SK-N-SH (cell line): ENCODE data around the gene COL5A1. TPM values are rescaled to one million over a fixed set of nuclear protein-coding genes. Genes with fewer than 3 reads are reported as not detected.

Source experiments
- CTCF ChIA-PET: fragments of 300-600, 350-600 bp; formaldehyde crosslinking; extraction: SDS; loops from one replicate; lab custom pipeline; 2021; lab: Yijun Ruan, JAX
- POLR2A ChIA-PET: fragments of 350-600 bp; sonication (Branson Sonifier 250); formaldehyde crosslinking; extraction: SDS; loops from one replicate; lab custom pipeline; 2020; ENCODE audit warnings: antibody characterized with exemption, inconsistent platforms; lab: Yijun Ruan, JAX
- DNase-seq: peaks from one replicate; pipeline ENCODE4 v3.0.0; 2012
- H2AFZ ChIP-seq: fragments of 200-600 bp; sonication (generic); 2 replicates; pipeline ENCODE4 v1.8.1; 2016; ENCODE audit warnings: antibody characterized with exemption, mild to moderate bottlenecking, low read depth
- H3F3A ChIP-seq: fragments of 200-600 bp; sonication (generic); replicated peaks from 2 replicates; pipeline ENCODE3; 2016; ENCODE audit warnings: antibody characterized with exemption, mild to moderate bottlenecking; ENCODE audit not compliant: insufficient read depth
- H3K27ac ChIP-seq, 2 experiments: fragments of 200-500 bp in 1 of 2; fragments of 200-600 bp in 1 of 2; sonication (Bioruptor generic) in 1 of 2; sonication (generic), shearing (Covaris generic) in 1 of 2; 2 replicates each; pipeline versions ENCODE4 v1.5.1 to v1.6.1; 2014 to 2016; ENCODE audit warnings: low read depth in 2 of 2, inconsistent platforms in 1 of 2, low read length in 1 of 2, mild to moderate bottlenecking in 1 of 2, mixed read lengths in 1 of 2
- H3K27me3 ChIP-seq: fragments of 200-600 bp; sonication (generic), shearing (Covaris generic); 2 replicates; pipeline ENCODE4 v1.6.1; 2016; ENCODE audit warnings: mixed run types; ENCODE audit not compliant: insufficient read depth
- H3K36me3 ChIP-seq, 2 experiments: fragments of 200-500 bp in 1 of 2; fragments of 200-600 bp in 1 of 2; sonication (Bioruptor generic) in 1 of 2; sonication (generic) in 1 of 2; replicated peaks in 1 of 2; 2 replicates each; pipeline versions ENCODE3 to v1.5.1; 2014 to 2016; ENCODE audit warnings: low read length in 1 of 2, mild to moderate bottlenecking in 1 of 2; ENCODE audit not compliant: insufficient read depth in 2 of 2, control insufficient read depth in 1 of 2
- H3K4me1 ChIP-seq, 2 experiments: fragments of 200-500 bp in 1 of 2; fragments of 200-600 bp in 1 of 2; sonication (Bioruptor generic) in 1 of 2; sonication (generic), shearing (Covaris generic) in 1 of 2; 2 replicates each; pipeline versions ENCODE4 v1.5.1 to v1.6.1; 2014 to 2016; ENCODE audit warnings: low read depth in 1 of 2, low read length in 1 of 2, mixed run types in 1 of 2; ENCODE audit not compliant: insufficient read depth in 2 of 2, control insufficient read depth in 1 of 2
- H3K4me2 ChIP-seq: fragments of 200-600 bp; sonication (generic), shearing (Covaris generic); 2 replicates; pipeline ENCODE4 v1.6.1; 2017; ENCODE audit warnings: mixed run types
- H3K4me3 ChIP-seq, 2 experiments: fragments of 200-500 bp in 1 of 2; fragments of 200-600 bp in 1 of 2; sonication (Bioruptor generic) in 1 of 2; sonication (generic), shearing (Covaris generic) in 1 of 2; 2 replicates each; pipeline versions ENCODE4 v1.5.1 to v1.8.1; 2014 to 2016; ENCODE audit warnings: low read depth in 2 of 2, inconsistent platforms in 1 of 2, low read length in 1 of 2, mild to moderate bottlenecking in 1 of 2, mixed read lengths in 1 of 2, moderate library complexity in 1 of 2
- H3K79me2 ChIP-seq: fragments of 200-600 bp; sonication (generic); 2 replicates; pipeline ENCODE4 v1.8.1; 2017; ENCODE audit warnings: mild to moderate bottlenecking; ENCODE audit not compliant: insufficient read depth
- H3K9ac ChIP-seq: fragments of 200-600 bp; sonication (generic); 2 replicates; pipeline ENCODE4 v1.6.1; 2017; ENCODE audit warnings: mixed run types
- H3K9me2 ChIP-seq: fragments of 200-600 bp; sonication (generic); 2 replicates; pipeline ENCODE4 v1.6.1; 2017; ENCODE audit warnings: mixed run types
- H3K9me3 ChIP-seq: fragments of 200-600 bp; sonication (generic); 2 replicates; pipeline ENCODE4 v1.6.1; 2017; ENCODE audit warnings: mixed run types, mild to moderate bottlenecking, moderate library complexity
- H4K20me1 ChIP-seq: fragments of 200-600 bp; sonication (generic); 2 replicates; pipeline ENCODE4 v1.6.1; 2017; ENCODE audit warnings: mild to moderate bottlenecking, mixed run types; ENCODE audit not compliant: insufficient read depth
- CHD2 ChIP-seq: fragments of 150-350 bp; IDR thresholded peaks from 2 replicates; pipeline ENCODE4 v1.6.1; 2018; ENCODE audit warnings: low read length; ENCODE audit not compliant: partially characterized antibody
- ELF1 ChIP-seq: IDR thresholded peaks from 2 replicates; pipeline ENCODE4 v1.4.0; 2012
- EP300 ChIP-seq, 2 experiments: IDR thresholded peaks; 2 replicates each; pipeline versions ENCODE4 v1.4.0 to v1.6.1; 2012; ENCODE audit warnings: borderline replicate concordance in 1 of 2, low read depth in 1 of 2, low read length in 1 of 2
- EZH2phosphoT487 ChIP-seq: fragments of 200-600 bp; sonication (generic); IDR thresholded peaks from 2 replicates; pipeline ENCODE4 v1.6.1; 2017; ENCODE audit warnings: low read depth, mixed run types, mild to moderate bottlenecking, antibody characterized with exemption, moderate library complexity, borderline replicate concordance
- FOXJ3 ChIP-seq: sonication (generic); formaldehyde crosslinking; IDR thresholded peaks from 2 replicates; pipeline ENCODE4 v1.5.1; 2020; ENCODE audit warnings: mild to moderate bottlenecking, missing genetic modification reagents
- MEF2A ChIP-seq: IDR thresholded peaks from 2 replicates; pipeline ENCODE4 v1.4.0; 2012; ENCODE audit warnings: low read depth, borderline replicate concordance
- NRF1 ChIP-seq: IDR thresholded peaks from 2 replicates; pipeline ENCODE4 v1.6.1; 2012; ENCODE audit warnings: low read depth, mild to moderate bottlenecking, low read length
- RFX5 ChIP-seq: IDR thresholded peaks from 2 replicates; pipeline ENCODE4 v1.6.1; 2012; ENCODE audit warnings: mild to moderate bottlenecking, improper control_type of control experiment, low read length
- SIN3A ChIP-seq: IDR thresholded peaks from 2 replicates; pipeline ENCODE4 v1.6.1; 2012; ENCODE audit warnings: low read depth, mild to moderate bottlenecking, low read length, moderate library complexity, borderline replicate concordance
- TAF1 ChIP-seq: IDR thresholded peaks from 2 replicates; pipeline ENCODE4 v1.6.1; 2012; ENCODE audit warnings: low read depth, mild to moderate bottlenecking, low read length, moderate library complexity, borderline replicate concordance
- WGBS: methylation state at CpG from one replicate; pipeline ENCODE4 v1.1.6; 2017; ENCODE audit warnings: low lambda C conversion rate; 5-methylcytosine and 5-hydroxymethylcytosine counted together
- polyA plus RNA-seq, 3 experiments: library from polyadenylated mRNA; depleted of rRNA; stranded (reverse); fragments of >200 nt; gene quantifications; 2 replicates each; pipeline ENCODE4 v1.2.3, GENCODE V29; 2012
- TF ChIP-seq, protein P1 (sequence below): IDR thresholded peaks from 2 replicates; pipeline ENCODE4; 2012
- TF ChIP-seq, protein P2 (sequence below): IDR thresholded peaks from 2 replicates; pipeline ENCODE4 v1.6.1; 2012; ENCODE audit warnings: mild to moderate bottlenecking, low read depth, low read length, moderate library complexity
- TF ChIP-seq, protein P3 (sequence below): fragments of 150-350 bp; IDR thresholded peaks from 2 replicates; pipeline ENCODE4 v1.6.1; 2017; ENCODE audit warnings: antibody characterized with exemption, low read length, low read depth, borderline replicate concordance

COL5A1 gene
- polyA plus RNA-seq, 1 of the 3 experiments (the other 2 are of a cell fraction) = 73.8 TPM

DNA sequence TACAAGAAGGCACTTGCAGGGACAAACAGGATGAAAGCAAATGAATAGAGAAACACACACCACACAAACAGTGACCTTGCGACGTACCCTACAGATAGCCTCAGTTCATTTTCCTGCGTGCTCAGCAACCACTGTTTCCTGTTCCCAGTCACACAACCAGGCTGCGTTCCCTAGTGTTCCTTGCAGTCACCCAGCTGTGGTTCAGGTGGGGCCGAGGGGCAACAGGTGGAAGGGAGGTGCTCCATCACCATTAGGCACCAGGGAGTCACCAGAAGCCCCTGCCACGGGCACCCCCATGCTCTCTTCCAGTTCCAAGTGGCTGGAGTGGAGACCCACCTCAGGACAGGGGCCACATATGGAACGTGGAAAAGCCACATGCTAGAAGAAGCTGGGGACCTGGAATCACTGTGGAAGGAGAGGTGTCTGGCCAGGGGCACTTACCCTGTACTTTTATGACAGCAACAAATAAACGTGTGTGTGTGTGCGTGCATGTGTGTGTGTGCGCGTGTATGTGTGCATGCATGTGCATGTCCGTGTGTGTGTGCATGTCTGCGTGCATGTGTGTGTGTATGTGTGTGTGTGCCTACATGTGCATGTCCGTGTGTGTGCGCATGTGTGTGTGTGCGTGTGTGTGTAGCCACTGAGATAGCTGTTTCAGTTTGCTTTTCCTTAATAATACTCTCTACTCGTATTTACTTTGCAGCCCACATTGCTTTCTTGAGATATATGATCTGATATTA is 220.2 kb downstream of the COL5A1 start:
- CTCF ChIA-PET = no interaction called here
- 55% methylated on average over 17 of the region's 17 CpGs for WGBS
- Histone ChIP-seq H3K9ac (no peak overlapping the region), H3K4me3 (no peak overlapping the region), H3K9me3 (no peaks in the 10 kb centered on the region), H3F3A (no peaks in the 10 kb centered on the region), H3K36me3 (no peaks in the 10 kb centered on the region), H3K79me2 (no peaks in the 10 kb centered on the region), H4K20me1 (no peaks in the 10 kb centered on the region), H2AFZ (no peak overlapping the region), H3K4me1 (no peaks in the 10 kb centered on the region), H3K9me2 (no peaks in the 10 kb centered on the region), H3K4me2 (no peak overlapping the region), H3K27ac (no peak overlapping the region), H3K27me3 (no peaks in the 10 kb centered on the region)
- POLR2A ChIA-PET = no interaction called here
- TF ChIP-seq CHD2 (no peak), MEF2A (no peak), EP300 (IDR thresholded peaks at IDR 0.05; ENCODE audit: borderline replicate concordance in 1 of 2, low read depth in 1 of 2, low read length in 1 of 2) (no peak), ELF1 (no peak), TAF1 (no peak), RFX5 (no peak), SIN3A (no peak), FOXJ3 (no peak), EZH2phosphoT487 (no peak), NRF1 (no peak)
- TF ChIP-seq, protein P1, sequence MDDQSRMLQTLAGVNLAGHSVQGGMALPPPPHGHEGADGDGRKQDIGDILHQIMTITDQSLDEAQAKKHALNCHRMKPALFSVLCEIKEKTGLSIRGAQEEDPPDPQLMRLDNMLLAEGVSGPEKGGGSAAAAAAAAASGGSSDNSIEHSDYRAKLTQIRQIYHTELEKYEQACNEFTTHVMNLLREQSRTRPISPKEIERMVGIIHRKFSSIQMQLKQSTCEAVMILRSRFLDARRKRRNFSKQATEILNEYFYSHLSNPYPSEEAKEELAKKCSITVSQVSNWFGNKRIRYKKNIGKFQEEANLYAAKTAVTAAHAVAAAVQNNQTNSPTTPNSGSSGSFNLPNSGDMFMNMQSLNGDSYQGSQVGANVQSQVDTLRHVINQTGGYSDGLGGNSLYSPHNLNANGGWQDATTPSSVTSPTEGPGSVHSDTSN = no peak
- TF ChIP-seq, protein P2, sequence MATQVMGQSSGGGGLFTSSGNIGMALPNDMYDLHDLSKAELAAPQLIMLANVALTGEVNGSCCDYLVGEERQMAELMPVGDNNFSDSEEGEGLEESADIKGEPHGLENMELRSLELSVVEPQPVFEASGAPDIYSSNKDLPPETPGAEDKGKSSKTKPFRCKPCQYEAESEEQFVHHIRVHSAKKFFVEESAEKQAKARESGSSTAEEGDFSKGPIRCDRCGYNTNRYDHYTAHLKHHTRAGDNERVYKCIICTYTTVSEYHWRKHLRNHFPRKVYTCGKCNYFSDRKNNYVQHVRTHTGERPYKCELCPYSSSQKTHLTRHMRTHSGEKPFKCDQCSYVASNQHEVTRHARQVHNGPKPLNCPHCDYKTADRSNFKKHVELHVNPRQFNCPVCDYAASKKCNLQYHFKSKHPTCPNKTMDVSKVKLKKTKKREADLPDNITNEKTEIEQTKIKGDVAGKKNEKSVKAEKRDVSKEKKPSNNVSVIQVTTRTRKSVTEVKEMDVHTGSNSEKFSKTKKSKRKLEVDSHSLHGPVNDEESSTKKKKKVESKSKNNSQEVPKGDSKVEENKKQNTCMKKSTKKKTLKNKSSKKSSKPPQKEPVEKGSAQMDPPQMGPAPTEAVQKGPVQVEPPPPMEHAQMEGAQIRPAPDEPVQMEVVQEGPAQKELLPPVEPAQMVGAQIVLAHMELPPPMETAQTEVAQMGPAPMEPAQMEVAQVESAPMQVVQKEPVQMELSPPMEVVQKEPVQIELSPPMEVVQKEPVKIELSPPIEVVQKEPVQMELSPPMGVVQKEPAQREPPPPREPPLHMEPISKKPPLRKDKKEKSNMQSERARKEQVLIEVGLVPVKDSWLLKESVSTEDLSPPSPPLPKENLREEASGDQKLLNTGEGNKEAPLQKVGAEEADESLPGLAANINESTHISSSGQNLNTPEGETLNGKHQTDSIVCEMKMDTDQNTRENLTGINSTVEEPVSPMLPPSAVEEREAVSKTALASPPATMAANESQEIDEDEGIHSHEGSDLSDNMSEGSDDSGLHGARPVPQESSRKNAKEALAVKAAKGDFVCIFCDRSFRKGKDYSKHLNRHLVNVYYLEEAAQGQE = no peak
- TF ChIP-seq, protein P3, sequence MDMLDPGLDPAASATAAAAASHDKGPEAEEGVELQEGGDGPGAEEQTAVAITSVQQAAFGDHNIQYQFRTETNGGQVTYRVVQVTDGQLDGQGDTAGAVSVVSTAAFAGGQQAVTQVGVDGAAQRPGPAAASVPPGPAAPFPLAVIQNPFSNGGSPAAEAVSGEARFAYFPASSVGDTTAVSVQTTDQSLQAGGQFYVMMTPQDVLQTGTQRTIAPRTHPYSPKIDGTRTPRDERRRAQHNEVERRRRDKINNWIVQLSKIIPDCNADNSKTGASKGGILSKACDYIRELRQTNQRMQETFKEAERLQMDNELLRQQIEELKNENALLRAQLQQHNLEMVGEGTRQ = no peak
- DNase-seq = no peak
